Activated CD4-positive, CD25-positive, alpha-beta regulatory T cell (primary cell): ENCODE results near the gene GPR146.

ENCODE experiments used
- DNase-seq, 4 experiments: peaks; one replicate each; lab custom pipeline; 2025; lab: John Stamatoyannopoulos, UW

Gene GPR146

DNA sequence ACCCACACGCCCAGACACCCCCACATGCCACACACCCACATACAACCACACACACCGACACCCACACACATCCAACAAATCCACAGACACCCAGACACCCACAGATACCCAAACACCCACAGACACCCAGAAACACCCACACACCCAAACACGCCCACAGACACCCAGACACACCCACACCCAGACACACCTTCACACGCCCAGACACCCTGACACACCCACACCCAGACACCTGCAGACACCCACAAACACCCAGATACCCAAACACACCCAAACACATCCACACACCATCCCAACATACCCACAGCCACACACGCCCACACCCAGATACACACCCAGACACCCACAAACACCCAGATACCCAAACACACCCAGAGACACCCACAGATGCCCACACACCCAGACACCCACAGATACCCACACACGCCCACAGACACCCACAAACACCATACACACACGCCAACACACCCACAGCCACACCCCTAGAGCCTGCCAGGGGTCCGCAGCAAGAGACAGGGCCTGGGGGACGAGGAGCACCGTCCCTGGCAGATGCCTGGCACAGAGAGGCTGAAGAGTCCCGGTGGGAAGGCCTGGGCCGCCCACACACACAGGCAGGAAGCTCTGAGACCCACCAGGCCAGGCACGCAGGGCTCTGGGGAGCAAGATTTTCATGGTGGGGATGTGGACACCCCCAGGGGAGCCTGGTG lies 32.9 kb upstream of the GPR146 start:
- no peak for DNase-seq

DNA sequence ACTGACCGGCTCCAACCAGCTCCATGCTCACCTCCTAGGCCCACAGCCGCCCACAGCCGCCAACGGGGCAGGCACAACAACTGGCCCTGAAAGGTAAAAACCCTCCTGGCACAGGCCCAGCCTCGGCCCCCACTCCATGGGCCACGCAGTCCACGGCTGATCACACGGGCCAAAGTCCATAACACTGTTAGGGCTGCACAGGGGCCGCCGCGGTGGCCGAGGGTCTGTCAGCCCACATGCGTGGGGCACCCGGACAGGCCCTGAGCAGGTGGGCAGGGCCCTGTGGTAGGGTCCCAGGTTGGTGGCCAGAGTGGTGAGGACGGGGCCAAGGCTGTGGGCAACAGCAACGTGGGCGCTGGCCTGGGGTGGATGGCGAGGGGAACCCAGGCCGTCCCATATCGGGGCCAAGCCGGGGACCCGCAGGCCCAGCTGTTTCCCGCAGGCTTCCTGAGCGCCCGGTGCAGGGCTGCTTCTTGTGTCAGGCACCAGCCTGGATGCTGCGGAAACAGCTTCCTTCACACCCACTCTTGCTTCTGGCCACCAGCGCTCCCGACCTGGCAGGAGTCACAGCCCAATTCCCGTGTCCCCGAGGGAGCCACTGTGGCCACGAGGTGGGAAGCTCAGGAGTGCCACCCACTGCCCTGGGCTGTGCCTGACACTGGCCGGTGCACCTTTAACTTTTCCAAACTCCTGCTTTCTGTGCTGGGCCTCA lies 32.2 kb upstream of the GPR146 start:
- no peak for DNase-seq

GRCh38 chr7:1012716-1013095 lies 31.6 kb upstream of the GPR146 start:
- no peak for DNase-seq

- DNase-seq, result no peak
These were observed 30.8 kb upstream of the GPR146 start for GRCh38 chr7:1013581-1013980.

GRCh38 chr7:1014681-1015080 lies 29.7 kb upstream of the GPR146 start:
- DNase-seq, result no peak

DNA sequence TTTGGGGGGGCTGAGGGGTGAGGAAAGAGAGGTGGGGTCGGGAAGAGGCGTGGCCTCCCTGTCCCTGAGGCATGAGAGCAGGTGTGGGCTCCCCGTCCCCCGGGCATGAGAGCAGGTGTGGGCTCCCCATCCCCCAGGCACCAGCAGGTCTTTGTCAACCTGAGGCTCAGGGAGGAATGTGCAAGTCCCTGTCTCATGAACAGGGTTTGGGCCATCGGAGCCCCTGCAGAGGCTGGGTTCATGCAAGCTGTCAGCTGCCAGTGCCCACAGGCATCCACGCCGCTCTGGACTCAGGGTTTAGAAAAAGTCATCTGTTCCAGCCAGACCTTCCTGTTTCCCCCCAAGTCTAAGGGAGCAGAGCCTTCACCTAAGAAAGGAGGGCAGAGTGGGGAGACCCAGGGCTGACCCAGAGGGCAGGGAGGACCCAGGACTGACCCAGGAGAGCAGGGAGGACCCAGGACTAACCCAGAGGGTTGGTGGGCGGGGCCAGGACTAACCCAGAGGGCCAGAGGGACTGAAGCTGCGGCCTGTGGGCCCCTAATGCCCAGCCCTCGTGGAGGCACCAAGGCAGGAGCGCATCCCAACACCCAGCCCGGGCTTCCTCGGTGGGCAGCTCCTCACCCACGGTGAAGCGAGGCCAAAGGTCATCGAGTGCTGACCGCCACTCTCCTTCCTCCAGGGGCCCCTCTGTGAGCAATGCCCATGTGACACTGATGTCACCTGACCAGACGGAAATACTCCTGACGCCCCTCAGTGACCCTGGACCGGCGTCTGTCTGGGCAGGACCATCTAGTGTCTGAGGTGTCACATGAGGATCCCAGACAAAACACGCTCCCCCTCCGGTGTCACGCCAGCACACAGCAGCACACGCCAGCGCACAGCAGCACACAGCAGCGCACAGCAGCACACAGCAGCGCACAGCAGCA lies 28.9 kb upstream of the GPR146 start:
- DNase-seq, result no peak

DNA sequence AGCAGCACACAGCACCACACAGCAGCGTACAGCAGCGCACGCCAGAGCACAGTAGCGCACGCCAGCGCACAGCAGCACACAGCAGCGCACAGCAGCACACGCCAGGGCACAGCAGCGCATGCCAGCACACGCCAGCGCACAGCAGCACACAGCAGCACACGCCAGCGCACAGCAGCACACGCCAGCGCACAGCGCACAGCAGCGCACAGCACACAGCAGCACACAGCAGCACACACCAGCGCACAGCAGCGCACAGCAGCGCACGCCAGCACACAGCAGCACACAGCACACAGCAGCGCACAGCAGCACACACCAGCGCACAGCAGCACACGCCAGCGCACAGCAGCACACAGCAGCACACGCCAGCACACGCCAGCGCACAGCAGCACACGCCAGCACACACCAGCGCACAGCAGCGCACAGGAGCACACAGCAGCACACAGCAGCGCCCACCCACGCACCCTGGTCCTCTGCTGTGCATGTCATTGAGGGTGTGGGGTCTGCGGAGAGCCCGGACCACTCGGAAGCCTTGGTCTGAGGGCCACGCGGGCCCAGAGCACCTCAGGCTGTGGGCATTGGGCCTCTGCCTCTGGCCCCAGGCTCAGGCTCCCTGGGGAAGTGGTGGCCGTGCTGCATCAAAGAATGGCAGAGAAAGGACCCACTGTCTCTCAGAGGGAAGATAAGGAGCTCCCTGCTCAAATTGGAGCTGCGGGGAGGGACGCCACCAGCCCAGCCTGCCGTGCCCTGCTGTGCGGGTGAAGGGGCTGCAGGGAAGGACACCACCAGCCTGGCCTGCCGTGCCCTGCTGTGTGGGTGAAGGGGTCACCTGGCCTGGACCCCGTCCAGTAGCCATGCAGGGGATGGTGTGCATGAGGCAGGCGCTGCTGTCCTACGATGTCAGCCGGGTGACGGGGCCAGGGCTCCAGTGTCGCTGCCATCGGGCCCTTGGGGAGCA lies 27.5 kb upstream of the GPR146 start:
- no peak for DNase-seq

DNA sequence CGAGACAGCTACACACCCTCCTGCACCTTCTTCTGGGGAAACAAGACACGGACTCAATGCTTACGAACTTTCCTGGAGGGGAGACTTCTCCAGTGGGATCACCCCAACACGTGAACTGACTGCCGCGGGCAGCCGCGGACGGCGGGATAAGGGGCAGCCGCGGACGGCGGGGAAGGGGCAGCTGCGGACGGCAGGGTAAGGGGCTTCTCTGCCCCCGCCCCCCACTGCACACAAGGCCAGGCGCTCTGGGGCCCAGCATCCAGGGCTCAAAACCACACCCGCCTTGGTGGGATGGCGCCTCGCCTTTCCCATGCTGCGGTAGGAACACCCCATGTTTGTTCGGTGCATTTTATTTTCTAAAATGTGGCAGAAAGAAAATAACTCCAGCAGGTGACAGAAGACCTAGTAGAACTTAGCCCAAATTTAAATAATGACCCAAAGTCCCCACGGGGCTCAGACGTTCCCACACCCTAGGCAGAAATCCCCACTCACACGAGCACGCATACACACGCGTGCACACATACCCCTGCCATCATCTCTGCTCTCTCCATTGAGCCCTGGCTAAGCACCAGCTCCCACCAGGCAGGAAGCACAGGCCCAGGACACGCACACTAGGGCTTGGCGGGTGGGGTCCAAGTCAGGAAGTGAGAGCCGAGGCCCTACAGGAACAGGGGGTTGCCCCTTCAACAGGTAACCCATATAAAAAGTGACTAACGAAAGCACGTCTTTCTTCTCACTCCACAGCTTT lies 26.6 kb upstream of the GPR146 start:
- no peak for DNase-seq

GRCh38 chr7:1018334-1018695 lies 26.0 kb upstream of the GPR146 start:
- no peak for DNase-seq

DNA sequence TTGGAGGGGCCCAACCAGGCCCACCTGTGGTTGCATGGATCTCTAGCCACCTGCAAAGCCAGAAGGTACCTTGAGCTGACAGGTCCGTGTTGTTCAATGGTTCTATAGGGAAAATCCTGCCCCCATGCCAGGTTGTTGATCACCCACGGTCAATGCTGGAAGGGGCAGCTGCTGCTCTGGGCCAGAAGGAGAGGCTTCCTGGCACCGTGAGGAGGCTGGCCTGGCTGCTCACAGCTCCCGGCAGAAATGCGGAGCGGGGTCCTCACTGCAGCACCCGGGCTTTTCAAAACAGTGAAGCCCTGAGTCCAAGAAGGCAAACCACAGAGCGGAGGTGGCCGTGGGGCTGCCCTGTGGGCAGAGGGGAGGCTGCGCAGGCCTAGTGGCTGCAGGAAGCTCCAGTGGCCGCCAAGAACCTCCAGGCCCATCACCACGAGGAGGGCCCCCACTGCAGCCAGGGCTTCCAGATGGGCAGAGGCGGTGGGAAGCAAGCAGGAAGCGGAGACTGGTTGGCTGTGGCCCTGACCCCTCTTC lies 25.0 kb upstream of the GPR146 start:
- DNase-seq, result no peak

- DNase-seq, result no peak
These were observed 24.3 kb upstream of the GPR146 start for GRCh38 chr7:1019789-1020610.

DNA sequence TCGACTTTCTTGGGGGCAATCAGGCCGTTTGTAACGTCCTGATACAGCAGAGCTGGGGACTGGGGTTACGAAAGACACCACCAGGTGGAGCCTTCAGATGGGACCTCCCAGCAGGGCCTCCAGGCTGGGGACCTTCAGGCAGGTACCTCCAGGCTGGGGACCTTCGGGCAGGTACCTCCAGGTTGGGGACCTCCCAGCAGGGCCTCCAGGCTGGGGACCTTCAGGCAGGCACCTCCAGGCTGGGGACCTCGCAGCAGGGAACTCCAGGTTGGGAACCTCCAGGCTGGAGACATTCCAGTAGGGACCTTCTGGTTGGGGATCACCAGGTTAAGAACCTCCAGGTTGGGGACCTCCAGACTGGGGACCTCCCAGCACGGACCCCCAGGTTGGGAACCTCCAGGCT lies 23.5 kb upstream of the GPR146 start:
- DNase-seq, result no peak

GRCh38 chr7:1021366-1021765 lies 23.0 kb upstream of the GPR146 start:
- DNase-seq, result no peak

DNA sequence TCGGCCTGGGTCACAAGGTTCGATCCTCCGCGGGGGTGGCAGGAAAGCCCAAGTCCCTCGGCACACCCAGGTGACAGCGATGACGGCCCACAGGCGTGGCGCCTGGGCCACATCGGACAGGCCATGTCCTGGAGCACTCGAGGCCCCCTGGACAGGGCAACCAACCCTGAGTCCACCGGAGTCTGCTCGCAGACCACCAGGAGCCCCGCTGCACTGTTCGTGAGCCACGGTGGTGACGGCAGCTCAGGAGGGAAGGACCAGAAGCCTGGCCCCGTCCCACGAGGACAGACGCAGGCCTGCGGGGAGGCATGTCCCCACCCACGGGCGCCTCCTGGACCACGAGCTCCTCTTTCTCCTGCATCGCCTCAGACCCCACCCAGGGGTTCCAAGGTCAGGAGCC lies 22.4 kb upstream of the GPR146 start:
- no peak for DNase-seq

DNA sequence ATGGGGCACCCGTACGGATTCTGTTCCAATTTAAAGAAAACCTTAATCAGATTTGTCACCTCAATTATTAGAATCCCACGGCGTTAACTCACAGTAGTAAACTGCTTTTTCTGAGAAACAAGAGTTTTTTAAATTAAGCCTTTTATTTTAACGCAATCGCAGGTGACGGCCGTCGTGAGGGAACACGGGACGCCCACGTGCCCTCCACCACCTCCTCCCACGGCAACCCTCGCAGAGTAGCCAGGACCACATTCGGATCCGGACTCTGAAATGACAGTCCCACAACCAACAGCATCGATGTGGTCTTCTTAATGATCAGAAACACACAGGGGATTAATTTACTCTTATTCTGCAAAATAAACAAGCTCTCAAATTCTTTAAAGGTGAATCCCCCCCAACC lies 22.0 kb upstream of the GPR146 start:
- no peak for DNase-seq

DNA sequence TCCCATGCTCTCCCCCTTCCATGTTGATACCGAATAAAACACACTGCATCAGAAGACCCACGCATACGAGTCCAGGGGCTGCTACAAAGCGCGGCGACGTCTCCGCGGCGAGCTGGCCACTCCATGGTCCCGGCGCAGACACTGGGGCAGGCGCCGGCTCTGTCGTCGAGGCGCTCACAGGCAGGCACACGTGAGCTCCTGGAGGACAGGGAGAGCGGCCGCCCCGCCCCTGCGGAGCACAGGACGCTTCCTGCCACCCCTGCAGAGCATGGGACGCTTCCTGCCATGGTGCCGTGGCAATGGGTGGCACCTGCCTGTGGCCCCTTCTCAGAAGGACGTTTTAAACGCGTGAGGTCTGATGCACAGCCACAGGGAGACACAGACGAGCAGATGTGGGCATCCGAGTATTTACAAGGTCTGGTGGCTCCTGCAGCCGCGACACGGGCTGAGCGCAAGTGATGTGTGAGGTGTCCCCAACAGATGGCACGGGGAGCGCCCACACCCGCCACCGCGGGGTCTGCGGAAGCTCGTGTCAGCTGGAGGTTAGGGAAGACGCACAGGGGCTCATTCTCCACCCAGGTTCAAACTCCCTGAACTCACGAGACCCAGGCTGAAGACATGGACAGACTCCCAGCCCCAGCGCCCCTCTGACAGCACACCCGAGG lies 21.4 kb upstream of the GPR146 start:
- no peak for DNase-seq

DNA sequence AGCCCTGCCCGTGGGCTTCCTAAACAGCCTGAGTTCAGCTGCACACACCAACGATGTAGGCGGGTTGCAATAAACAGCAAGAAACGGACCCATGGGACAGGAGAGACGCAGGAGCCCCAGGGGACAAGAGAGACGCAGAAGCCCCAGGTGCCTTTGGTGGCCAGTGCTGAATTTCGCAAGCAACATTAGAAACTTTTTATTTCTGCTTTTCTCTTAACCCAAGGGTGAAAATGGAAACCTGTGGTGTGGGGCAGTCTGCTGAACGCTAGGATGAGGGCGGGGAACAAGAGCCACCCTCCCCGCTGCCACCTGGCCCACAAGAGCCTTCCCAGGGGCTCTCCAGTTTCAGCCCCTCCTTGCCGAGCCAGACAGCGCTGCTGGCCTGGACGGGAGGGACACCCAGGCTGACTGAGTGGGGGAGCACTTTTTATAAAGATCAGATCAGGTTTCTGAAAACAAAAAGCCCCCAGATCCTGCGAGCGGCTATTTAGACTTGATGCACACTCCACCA lies 20.0 kb upstream of the GPR146 start:
- DNase-seq, result no peak

DNA sequence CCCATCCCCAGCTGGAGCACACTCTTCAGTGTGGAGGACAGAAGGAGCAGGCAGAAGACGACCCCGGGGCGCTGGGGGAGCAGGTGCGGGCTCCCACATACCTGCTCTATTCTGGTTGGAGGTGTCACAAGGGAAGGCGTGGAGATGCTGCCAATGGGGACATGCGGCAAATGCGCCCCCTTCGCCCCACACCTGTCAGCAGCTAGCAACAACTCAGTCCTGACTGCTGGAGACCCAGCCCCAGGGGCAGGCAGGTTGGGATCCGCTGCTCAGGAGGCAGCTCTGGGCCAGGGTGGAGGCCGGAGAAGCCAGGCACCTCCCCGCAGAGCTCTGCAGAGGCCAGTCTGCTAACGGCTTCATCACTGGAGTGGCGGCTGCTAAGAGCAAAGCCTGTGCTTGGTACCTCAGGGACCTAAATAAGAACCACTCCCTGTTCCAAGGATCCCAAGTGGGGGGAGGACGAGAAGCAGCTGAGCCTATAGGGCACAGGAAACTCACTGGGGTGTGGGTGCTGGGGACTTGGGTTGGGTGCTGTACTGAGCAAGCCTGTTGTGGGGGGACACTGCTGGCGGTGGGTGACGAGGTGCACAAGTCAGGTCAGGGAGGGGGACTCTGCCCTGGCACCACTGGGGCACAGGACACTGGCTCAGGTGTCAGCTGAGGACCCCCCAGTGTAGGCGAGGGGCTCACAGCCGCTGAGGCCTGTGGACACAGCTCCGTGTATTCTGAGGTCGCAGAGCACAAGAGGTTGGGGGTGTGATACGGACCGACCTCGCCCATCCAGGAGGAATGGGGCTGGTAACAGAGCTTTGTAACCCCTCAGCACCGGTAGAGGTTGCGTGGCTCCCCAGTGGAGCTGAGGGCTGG lies 19.2 kb upstream of the GPR146 start:
- no peak for DNase-seq
